GM21717 (cell line): ENCODE data around the gene TP73.
"Not testable (repeated sequence)": the region's sequence is repeated elsewhere in the genome, so short reads cannot be mapped to it uniquely, and the experiment has no call there.

ENCODE experiments used
- ATAC-seq: cut with Tn5 transposase; IDR thresholded peaks from one replicate; pipeline ENCODE4 v1.9.1; 2021; ENCODE audit warnings: mild to moderate bottlenecking, moderate library complexity; ENCODE audit not compliant: unreplicated experiment

Gene TP73

DNA sequence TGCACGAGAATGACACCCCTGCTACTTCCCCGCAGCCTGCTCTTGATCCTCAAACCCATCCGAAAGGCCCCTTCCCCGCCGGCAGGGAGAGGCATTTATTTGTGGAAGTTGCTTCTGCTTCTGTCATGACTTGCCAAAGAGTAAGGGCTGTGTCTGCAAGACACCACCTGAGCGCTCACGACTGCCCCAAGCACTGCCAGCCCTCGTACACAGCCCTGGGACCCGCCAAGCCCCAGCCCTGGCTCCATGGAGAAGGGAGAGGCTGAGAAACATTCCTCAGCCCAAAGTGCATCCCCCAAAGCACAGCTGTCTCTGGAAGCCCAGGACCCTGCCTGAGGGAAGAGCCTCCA is 33.8 kb upstream of the TP73 start:
- no peak for ATAC-seq

DNA sequence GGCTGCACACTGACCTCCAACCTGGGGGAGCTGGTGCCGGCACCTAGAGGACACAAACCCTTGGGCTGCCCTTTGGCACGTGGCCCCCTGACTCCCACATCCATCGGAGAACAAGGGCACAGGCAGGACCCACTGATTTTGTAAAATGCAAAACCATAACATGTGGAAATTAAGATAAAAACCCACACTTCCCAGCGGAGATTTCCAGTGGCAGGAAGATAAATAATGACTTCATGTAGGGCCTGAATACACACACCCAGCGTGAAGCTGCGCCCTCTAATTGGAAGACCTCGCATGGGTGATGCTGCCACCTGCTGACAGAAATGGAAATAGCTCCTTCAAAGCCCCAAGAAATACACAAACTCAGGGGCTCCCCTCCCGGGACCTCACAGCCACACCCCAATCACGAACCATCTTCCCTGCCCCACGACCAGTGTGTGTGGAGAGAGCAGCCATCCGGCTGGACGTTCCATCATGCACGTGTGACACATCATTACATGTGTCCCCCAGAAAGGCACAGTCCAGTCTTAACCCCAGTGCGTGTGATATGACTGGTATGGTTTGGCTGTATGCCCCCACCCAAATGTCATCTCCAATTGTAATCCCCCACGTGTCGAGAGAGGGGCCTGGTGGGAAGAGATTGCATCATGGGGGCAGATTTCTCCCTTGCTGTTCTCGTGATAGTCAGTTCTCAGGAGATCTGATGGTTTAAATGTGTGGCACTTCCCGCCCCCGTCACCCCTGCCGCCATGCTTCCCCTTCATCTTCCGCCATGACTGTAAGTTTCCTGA is 33.2 kb upstream of the TP73 start:
- ATAC-seq = no peak

- no peak for ATAC-seq
These were observed 31.6 kb upstream of the TP73 start for GRCh38 chr1:3620708-3621107.

DNA sequence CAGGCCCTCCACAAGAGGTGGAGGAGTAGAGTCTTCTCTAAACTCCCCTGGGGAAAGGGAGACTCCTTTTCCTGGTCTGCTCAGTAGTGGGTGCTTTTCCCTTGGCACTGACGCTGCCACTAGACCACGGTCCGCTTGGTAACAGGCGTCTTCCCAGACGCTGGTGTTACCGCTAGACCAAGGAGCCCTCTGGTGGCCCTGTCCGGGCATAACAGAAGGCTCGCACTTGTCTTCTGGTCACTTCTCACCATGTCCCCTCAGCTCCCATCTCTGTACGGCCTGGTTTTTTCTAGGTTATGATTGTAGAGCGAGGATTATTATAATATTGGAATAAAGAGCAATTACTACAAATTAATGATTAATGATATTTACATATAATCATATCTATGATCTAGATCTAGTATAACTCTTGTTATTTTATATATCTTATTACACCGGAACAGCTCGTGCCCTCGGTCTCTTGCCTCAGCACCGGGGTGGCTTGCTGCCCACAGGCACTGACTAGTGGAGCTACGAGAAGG is 31.1 kb upstream of the TP73 start:
- not testable (repeated sequence) for ATAC-seq

GRCh38 chr1:3622102-3622501 is 30.2 kb upstream of the TP73 start:
- not testable (repeated sequence) for ATAC-seq

DNA sequence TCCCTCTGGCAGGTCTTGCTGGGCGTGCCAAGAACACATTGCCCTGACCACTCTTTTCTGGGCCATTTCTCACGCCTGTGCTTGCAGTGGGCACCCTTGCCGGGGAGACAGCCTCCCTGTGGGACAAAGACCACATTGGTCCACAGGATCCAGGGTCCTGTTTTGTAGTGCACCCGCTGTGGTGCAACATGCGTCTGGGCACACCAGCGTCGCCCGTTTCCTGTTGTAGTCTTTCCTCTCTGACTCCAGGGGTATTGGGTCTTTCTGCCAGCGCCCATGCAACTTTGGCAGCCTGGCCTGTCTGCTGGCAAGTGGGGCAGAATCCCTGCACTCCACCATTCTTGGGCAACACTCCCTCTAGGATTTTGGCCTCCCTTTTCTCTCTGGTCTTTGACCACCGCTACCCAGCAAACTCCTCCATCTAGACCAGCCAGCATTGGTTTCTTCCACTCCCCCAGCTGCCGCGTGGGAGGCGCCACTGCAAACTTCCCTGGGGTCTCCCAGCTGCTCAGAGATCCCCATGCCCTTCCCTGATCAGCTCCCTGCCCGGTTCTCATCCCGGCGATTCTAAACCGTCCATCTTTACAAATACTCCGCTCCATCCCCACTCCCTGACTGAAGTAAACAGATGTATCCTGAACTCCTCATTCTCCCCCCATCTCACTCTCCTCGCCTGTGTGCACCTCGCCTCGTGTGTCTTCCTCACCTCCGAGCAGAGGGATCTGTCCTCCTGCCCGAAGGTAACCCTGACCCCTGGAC is 28.7 kb upstream of the TP73 start:
- no peak for ATAC-seq

- peak; percentile 89 for ATAC-seq
These were observed 27.8 kb upstream of the TP73 start, which contains the start of gene TPRG1L for GRCh38 chr1:3624200-3625136. TSS of gene TPRG1L (plus strand) at chr1:3625015. CDS start at chr1:3625073, 58 bp downstream.

GRCh38 chr1:3625151-3625907 is 27.0 kb upstream of the TP73 start:
- peak; percentile 17 for ATAC-seq

DNA sequence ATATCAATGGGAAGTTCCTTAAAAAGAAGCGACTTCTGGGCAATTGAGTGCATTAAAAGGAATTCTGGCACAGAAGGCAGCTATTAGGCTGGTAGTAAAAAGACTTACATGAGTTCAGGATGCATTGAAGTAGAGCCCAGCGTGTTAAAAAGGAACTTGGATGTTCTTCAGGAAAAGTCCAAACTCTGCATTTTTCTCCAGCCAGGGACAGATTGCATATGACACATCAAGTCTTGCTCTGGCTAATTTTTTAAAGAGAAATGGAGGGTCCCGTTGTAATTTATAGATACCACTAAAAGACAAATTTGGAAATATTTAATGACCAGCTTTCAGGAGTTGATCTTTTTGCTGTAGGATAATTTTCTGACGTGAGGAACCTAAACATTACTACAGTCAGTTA is 26.3 kb upstream of the TP73 start:
- ATAC-seq = no peak

GRCh38 chr1:3627515-3628253 is 24.6 kb upstream of the TP73 start:
- no peak for ATAC-seq

DNA sequence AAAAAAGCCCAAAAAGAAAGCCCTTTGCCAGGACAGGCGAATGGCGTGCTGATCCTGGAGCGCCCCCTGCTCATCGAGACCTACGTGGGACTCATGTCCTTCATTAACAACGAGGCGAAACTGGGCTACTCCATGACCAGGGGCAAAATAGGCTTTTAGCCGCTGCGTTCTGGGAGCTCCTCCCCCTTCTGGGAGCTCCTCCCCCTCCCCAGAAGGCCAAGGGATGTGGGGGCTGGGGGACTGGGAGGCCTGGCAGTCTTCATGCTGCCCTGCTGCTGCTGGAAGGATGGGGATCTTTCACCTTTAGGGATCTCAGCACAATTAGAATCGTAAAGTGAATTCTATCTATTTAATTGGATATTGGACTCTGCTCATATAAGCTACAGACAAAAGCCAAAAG is 23.9 kb upstream of the TP73 start:
- no peak for ATAC-seq

GRCh38 chr1:3629561-3630160 is 22.7 kb upstream of the TP73 start:
- no peak for ATAC-seq

DNA sequence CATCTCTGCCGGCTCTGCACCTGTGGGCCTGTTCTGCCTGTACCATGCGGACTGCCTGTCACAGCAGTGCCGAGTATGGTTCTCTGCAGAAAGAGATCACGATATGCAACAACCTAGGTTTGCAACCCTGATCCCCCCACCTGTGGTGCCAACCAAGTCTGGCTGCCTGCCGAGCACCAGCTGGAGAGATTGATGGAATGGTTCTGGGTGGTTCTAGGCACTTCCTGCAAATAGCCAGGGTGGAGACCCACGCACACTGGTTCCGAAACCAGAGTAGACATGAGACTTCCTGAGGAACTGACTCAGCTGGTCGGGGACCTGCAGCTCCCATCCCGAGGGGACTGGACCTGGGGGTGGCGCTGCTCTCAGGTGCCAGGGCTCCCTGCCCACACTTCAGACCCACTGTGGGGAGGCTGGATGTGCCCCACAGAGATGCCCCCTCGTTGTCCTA is 22.1 kb upstream of the TP73 start:
- ATAC-seq = no peak

DNA sequence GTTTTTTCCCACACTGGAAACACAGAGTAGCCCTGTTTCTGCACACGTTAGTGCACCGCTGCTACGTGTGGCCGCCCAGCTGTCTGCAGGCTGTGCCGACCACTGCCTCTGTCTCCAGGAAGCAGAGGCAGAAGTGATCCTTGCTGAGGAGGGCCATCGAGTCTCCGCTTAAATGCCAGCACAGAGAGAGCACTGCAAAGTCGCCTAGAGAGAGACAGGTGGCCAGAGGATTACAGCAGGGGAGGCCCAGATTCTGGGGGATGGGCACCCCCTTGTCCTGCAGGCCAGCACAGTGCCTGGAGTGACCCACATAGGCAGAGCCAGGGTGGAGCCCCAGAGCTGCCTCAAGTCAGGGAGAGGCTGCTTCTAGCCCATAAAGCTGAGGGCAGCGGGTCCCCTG is 21.4 kb upstream of the TP73 start:
- no peak for ATAC-seq

DNA sequence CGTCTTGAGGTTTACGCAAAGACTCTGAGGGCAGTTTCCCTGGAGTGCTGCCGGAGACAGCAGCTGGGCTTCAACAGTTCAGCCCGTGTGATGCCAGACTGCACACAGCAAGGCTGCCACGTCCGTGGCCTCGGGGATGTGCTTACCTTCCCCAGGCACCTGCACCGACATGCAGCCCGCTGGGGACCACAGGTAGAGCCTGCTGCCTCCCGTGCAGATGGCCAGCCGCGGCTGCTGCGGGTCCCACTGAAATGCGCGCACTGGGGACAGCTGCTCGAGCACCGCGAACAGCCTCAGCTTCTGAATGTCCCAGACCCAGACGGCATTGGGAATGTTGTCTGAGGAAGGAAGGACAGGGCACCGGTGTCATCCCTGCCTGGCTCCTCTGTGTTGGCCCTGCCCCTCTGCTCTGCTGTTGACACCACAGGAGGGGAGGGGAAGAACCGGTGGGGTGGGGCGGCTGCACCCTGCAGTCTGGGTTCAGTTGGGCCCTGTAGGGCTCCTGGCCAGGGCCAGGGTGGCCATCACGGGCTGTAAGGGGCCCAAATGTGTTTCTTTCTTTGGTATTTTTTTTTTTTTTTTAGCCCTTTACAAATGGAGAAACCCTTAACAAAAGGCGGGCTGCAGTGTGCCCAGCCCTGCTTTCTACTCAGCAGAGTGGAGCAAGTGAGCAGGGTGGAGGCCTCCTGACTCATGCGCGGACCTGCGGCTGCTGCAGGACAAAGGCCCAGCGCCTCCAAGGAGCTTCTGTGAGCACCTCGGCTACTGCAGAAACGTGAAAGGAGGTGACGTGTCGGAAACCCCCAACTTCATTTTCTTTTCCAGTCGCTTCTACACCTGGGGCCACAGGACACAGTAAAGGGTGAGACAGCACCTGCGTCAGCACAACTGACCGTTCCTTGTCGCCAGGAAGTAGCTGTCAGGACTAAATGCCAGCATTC is 20.7 kb upstream of the TP73 start:
- ATAC-seq = no peak

DNA sequence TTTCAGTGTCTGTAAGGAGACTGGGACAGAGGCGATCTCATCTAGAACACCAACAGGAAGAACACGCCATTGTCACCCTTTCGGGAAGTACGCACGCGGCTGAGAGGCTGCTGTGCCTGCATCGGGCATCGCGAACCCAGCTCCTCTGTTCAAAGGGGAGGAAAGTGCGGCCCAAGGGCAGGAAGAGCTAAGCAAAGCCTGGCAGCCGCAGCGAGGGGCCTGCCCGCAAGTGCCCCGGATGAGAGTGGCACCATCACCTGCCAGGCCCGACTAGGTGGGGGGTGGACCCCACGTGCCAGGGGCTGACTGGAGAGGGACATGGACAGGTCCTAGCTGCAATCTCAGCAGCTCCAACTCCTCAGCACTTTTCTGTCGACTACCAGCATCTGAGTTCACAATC is 20.0 kb upstream of the TP73 start:
- no peak for ATAC-seq

DNA sequence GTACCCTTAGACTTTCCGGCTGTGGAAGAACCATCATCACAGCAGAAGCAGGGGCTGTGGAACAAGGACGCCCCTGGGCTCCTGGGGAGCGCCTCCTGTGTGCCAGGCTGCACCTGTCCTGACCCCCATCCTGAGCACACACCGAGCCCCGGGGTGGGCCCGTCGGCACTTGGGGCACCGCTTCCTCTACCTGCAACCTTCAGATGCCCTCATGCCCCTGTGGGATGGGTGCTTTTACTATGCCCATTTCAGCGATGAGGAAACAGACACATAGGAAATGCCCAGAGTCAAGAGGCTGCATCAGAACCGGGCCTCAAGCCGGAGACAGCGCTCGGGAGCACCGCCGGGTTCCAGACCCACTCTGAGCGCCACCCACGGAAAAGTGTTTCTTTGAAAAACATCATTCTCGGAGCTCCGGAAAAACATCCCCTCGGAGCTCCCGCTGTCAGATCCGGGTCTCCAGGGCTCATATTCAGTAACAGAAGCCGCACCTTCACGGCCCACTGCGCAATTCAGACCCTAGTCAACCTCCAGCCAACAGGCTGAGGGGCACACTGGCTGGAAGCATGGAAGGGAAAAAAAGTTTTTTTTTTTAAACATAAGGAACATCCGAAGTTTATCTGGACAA is 19.5 kb upstream of the TP73 start:
- ATAC-seq = no peak
